H4 (cell line): ENCODE data around the gene TOR1A. TPM values are rescaled to one million over a fixed set of nuclear protein-coding genes. Genes with fewer than 3 reads are reported as not detected.

ENCODE experiments used
- DNase-seq: peaks from one replicate; pipeline ENCODE4 v3.0.0-alpha.2; 2015; ENCODE audit warnings: low spot score
- total RNA-seq: library from RNA; depleted of rRNA; stranded (reverse); fragments of >200 nt; shearing (Covaris generic); gene quantifications from 2 replicates; pipeline ENCODE4 v1.2.3, GENCODE V29; 2014; rRNA removed

TOR1A gene
- 37.1 and 73.7 TPM in 2 replicates for total RNA-seq

DNA sequence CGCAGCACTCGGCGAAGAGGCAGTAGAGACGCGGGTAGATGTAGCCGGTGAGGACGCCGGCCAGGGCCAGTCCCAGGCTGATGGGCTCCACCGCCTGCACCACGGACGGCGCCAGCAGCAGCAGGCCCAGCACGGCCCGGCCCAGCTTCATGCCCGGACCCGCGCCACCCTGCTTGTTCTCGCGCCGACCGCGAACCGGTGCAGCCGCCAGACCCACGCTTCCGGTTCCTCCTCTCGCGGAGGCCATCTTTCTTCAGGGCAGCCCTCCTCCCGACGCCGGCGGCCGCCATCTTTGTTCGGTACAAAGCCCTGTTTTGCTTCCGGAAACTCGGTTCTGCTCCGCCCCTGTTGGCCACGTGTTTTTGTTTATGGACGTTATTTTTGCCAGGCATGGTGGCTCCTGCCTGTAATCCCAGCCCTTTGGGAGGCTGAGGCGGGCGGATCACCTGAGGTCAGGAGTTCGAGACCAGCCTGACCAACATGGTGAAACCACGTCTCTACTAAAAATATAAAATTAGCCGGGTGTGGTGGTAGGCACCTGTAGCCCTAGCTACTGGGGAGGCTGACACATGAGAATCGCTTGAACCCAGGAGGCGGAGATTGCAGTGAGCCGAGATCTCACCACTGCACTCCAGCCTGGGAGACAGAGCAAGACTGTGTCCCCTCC lies at the start of gene TOR1A:
TOR1A (minus strand) TSS at position 202 of the 667 bp plus-strand sequence; CDS start at position 151, 51 bp downstream.
- DNase-seq, result peak; percentile 91

- DNase-seq, result no peak
Observed at GRCh38 chr9:129871046-129871445, 47.1 kb upstream of the TOR1A start.

GRCh38 chr9:129869585-129870501 lies 45.9 kb upstream of the TOR1A start:
- DNase-seq, result no peak

GRCh38 chr9:129868872-129869486 lies 45.0 kb upstream of the TOR1A start:
- no peak for DNase-seq

DNA sequence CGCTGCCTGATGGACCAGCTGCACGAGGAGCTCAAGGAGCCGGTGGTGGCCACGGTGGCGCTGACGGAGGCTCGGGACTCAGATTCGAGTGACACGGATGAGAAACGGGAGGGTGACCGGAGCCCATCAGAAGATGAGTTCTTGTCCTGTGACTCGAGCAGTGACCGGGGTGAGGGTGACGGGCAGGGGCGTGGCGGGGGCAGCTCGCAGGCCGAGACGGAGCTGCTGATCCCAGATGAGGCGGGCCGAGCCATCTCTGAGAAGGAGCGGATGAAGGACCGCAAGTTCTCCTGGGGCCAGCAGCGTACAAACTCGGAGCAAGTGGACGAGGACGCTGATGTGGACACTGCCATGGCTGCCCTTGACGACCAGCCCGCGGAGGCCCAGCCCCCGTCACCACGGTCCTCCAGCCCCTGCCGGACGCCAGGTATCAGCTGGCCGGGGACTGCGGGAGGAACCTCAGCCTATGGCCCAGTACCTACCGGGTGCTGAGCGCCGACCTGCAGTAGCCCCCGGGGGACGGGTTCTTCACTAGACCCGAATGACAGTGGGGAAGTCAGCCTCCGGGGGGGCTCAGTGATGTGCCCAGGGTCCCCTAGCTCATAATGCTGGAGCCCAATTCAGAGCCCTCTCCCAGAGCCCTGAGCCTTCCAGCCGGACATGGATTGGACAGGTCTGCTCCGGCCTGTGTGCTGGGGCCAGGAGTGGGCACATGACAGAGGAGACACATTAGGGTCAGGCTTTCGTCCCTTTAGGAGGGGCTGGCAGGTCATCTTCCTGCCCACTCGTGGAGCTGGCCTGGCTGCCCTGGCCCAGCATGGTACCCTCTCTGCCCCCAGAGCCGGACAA lies 44.3 kb upstream of the TOR1A start:
- DNase-seq, result no peak

GRCh38 chr9:129867136-129868022 lies 43.4 kb upstream of the TOR1A start:
- no peak for DNase-seq

DNA sequence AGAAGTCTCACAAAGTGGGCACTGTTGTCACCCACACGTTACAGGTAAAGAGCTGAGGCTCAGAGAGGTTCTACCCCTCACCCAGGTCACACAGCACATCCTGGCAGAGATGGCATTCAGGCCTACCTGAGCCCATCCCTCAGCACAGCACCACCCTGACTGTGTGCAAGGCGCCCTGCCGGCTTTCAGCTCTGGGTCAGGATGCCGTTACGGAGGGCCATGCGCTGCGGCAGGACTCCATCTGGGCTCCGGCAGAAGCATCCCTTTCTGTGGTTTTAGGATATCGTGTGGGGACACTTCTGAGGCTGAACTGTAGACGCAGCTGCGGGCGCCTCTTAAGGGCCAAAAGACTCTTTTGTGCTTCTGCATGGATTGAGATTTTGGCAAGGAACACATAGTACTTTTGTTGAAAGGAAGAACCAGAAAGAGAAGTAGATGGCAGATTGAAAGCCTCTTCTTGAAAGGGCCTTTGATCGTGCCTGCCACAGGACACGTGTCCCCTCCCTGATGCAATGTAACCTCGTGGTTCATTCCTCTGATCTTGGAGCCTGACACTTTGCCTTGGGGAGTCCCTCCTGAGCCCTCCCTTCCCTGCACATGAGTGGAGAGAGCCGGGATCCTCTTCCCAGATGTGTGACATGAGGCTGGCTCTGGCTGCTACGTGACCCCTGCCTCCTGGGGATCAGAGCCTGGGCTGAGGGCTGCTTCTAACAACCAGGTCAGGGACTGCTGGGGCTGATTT lies 42.6 kb upstream of the TOR1A start:
- no peak for DNase-seq

GRCh38 chr9:129865668-129866320 lies 41.9 kb upstream of the TOR1A start:
- no peak for DNase-seq

DNA sequence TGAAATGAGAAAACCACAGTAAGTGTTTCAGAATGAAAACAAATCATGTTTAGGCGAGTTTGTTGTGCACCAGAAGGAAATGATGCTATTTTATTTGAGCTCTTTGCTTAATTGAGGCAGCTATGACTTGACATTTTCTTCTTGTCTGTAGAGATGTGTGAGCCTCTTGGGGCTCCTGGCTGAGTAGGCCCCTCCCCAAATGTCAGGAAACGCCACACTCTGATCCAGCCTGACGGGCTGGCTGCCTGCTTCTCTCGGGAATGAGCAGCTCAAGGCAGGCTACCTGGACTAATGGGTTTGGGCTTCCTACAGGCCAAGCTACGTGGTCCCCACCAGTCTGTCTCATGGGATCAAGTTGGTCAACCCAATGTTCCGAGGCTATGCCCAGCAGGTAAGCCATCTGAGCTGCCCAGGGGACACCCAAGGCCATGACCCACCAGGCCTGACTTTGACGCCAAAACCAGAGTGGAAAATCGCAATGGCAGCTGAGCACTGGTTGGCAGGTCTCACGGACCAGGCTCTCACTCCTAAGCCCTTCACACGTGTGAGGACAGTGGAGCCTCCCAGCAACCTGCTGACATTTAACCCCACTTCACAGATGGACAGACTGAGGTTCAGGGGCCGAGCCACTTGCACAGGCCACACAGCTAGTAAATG lies 41.2 kb upstream of the TOR1A start:
- no peak for DNase-seq

DNA sequence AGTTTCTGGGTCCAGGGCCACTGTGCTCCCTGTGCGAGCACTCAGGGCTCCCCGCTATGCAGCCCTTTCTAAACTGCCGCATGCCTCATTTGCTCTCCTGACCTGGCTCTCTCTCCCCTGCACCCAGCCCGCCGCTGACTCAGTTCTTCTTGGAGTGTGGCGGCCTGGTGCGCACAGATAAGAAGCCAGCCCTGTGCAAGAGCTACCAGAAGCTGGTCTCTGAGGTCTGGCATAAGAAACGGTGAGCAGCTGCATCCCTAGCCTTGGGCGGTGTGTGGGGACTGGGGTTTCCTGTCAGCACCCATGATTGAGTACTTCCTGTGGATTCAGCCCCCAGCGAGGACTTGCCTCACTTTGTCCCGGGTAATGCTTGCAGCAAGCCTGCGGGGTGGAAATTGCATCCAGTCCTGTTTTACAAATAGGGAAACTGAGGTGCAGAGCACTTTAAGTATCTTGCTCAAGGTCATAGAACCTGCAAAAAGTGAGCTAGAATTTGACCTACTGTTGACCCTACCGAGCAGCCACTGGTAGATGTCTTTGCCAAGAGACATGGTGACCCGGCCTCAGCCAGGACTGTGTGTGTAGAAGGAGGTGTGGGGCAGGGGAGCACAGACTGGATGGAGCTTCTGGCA lies 39.2 kb upstream of the TOR1A start:
- DNase-seq, result peak; percentile 48

- no peak for DNase-seq
Observed at GRCh38 chr9:129861447-129861827, 37.5 kb upstream of the TOR1A start.

DNA sequence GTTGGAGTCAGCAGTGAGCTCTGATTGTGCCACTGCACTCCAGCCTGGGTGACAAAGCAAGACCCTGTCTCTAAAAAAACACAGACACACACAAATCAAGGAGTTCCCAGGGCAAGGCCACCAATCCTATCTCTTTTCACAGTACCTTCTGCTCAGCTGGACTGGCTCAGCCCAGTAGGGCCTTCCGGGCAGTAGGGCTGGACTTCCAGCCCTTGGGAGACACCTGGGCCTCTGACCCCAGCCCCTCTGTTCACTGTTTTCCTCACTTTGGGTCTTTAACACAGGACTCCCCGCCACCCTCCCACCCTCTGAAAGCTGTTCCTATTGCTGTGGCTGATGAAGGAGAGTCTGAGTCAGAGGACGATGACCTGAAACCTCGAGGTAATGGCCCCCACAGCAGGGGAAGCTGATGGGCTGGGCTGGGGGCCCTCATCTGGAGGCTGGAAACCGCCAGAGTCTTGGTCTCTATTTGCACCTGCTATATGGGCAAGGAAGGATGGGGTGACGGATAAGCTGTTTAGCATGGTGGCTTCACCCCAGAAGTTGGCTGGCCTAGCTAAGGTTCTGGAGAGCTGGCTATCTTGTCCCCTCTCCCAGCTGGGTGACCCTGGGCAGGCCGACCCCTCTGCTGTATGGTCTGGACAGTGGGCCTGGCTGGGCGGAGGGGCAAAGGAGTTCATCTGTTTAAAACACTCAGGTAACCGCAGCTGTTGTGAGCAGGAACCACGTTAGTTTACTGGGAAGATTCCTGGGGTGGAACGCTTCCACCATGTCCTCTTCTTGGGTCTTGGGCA lies 36.9 kb upstream of the TOR1A start:
- no peak for DNase-seq

- no peak for DNase-seq
Observed at GRCh38 chr9:129858167-129858962, 34.4 kb upstream of the TOR1A start.

DNA sequence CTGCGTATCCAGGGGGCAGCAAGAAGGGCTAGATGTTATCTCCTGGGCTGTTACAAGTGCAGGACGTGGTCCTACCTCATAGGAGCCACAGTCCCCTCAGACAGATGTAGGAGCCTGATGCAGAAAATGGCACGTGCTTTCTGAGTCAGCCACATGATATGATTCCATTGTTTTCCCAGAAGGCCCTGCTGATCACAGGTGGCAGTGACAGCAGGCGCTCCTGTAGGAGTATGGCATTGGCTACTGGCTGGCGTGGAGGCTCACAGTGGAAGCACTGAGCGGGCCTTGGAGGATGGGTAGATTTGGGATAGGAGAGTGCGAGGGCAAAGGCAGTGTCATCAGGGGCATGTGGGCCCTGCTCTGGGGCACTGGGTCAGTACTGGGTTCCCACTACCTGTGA lies 33.3 kb upstream of the TOR1A start:
- no peak for DNase-seq

DNA sequence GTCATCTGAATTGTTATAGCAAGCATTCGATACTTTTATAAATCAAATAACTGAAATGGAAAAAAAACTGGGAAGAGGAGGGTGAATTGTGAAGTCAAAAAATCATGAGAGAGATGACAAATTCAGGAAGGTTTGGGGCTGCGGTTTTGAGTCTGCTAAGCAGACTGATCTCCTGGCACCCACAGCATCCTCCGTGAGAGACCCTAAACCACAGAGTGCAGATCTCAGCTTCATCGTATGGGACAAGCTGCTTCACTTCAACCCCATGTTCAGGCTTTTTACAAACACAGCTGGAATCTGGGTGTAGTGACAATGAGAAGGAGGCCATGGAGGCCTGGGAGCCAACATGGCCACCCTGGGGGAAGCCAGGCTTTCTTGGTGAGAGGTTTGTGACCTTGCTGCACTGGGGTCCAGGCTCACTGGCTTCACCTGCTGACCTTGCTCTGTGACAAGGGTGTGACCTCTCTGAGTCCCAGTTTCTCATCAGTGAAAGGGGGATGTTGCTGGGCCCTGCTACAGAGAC lies 30.7 kb upstream of the TOR1A start:
- DNase-seq, result no peak

- DNase-seq, result no peak
Observed at GRCh38 chr9:129853614-129854013, 29.7 kb upstream of the TOR1A start.
